HG02981 (cell line): ENCODE results near the gene STX2.
A peak's percentile ranks its signal among the peaks of the same experiment; 100 is the strongest.
"Not testable (repeated sequence)": the region's sequence is repeated elsewhere in the genome, so short reads cannot be mapped to it uniquely, and the experiment has no call there.

Source experiments
- ATAC-seq: cut with Tn5 transposase; IDR thresholded peaks from one replicate; pipeline ENCODE4 v1.9.1; 2021; ENCODE audit warnings: mild to moderate bottlenecking, moderate library complexity; ENCODE audit not compliant: unreplicated experiment

The STX2 gene

DNA sequence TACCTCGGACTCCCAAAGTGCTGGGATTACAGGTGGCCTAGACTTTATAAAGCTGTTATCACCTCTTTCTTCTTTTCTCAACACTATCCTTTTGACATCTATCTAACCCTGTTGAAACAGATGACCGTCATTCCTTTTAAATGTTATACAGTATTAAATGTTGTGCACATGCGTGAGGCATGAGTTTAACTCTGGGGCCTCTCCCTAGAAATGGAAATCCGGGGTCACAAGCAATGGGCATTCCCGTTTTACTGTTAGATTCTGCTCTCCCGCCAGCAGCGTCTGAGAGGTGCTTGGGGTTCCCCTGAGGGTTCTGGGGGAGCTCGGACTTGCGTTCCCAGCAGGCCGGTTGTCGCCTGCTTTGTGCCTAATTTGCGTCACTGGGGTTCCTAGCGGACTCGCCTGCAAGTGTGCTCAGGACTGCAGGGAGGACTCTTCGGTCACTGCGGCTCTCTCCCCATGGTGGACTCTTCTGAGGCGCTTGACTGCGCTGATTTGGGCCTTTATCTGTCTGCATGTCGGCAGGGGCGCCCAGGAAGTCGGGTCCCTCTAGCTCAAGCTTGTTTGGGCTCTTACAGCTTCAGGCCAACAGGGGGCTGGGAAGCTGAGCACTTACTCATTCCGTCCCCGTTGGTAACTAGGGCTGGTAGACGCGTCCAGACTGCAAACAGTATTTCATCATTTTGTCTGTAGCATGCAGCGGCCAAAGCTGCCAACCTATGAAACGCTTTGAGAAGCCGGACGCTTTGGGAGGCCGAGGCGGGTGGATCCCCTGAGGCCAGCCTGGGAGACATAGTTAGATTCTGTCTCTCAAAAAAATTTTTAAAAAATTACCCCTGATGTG is 31.6 kb upstream of the STX2 start:
- peak; percentile 71 for ATAC-seq

DNA sequence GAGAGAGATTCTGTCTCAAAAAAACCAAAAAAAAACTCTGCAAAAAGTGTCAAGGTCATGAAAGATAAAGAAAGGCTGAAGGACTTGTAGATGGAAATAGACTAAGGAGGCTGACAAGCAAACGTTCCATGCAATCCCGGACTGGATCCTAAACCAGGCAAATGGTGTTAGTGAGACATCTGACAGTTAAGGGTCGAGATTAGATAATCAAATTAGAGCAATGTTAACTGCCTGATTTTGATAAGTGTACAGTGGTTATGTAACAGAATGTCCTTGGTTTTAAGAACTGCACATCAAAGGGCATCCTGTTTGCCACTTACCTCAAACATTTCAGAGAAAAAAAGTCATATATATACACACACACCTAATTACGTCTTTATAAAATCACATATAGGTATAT is 29.4 kb upstream of the STX2 start:
- ATAC-seq, result no peak

DNA sequence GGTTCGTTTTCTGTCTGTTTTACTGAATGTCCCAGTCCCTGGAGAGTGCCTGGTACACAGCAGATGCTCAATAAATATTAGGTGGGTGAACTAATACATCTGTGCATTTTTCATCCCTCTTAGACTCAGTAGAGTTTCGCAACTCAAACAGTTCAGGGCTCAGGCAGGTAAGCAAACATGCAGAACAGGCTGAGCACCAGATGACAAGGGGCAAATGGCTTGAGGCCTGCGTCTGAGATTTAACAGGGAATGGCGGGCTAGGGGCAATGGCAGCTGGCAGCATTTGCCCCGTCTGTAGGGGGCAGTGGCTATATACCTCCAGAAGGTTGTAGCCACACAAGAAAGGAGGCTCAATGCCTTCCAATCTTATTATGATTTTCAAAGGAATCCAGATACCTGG is 24.2 kb upstream of the STX2 start:
- ATAC-seq, result no peak

DNA sequence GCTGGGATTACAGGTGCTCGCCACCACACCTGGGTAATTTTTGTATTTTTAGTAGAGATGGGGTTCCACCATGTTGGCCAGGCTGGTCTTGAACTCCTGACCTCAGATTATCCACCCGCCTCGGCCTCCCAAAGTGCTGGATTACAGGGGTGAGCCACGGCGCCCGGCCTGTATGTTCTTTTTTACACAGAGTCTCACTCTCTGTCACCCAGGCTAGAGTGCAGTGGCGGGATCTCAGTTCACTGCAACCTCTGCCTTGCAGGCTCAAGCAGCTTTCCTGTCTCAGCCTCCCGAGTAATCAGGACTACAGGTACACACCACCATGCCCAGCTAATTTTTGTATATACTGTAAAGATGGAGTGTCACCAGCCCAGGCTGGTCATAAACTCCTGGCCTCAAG is 23.7 kb upstream of the STX2 start:
- ATAC-seq, result not testable (repeated sequence)

DNA sequence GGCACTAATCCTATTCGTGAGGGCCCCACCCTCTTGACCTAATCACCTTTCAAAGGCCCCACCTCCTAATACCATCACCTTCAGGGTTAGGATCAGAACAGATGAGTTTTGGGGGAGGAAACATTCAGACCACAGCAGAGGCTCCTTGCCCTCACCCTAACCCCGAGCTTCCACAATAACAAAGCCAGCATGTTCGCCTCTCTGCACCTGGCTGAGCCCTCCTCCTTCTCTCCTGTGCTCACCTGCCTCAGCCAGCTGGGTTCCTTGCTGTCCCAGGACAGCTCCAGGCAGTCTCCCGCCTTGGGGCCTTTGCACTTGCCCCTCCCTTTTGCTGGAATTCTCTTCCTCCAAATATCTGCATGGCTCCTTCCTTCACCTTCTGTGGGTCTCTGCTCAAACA is 23.1 kb upstream of the STX2 start:
- no peak for ATAC-seq

DNA sequence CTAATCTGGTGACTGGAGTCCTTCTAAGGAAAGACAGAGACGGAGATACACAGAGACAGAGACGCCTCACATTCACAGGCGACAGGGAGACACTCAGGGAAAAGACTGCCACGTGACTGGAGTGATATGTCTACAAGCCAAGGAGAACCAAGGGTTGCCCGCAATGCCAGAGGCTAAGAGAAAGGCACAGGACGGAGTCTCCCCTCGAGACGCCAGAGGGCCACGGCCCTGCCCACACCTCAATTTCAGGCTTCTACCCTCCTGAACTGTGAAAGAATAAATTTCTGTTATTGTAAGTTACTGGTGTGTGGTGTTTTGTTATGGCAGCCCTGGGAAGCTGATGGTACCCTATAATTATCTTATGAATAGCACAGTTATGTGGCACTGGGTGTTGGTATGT is 21.3 kb upstream of the STX2 start:
- no peak for ATAC-seq

DNA sequence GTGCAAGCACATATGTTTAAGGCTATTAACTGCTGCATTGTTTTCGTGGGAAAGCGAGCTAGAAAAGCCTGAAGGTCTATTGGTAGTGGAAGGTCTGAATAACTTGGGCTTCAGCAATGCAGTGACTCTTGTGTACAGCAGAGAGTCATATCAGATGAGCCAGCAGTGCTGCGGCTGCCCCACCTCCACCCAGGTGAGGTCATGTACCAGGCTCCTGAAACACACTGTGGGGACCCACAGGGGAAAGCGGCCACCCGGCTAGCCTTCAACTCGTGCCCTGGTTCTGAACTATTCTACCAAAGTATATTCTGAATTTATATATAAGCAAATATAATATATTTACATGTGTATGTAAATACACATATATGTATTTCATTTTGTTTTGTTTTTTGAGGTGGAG is 20.1 kb upstream of the STX2 start:
- ATAC-seq, result no peak

DNA sequence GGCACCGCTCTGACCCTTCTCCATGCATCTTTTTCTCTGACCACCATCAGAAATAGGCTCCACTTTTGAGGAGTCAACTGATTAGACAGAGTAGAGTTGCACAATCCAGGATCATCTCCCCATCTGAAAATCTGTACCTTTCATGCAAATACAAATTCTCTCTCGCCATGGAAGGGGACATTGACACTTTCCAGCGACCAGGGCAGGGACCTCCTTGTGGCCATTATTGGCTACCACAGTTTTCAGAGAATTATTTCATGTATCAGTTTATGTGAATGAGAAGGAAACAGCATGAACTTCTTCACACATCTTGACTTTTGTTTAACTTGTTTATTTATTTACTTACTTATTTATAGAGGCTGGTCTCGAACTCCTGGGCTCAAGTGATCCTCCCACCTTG is 19.0 kb upstream of the STX2 start:
- no peak for ATAC-seq

DNA sequence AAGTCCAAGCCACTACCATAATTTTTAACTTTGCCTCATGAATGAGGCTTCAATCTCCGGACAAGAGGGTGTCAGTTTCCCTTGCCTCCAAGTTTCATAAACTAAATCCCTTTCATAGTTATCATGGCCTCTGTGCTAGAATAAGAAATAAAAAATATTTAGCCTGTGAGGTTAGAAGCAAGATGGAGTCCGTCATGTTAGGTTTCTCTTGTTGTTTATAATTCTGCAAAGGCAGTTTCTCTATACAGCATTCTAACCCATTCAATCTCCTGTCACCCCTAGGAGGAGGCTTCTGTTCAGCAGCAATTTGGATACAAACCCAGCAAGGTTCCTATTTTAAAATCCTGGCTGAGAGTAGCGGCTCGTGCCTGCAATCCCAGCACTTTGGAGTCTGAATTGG is 17.0 kb upstream of the STX2 start:
- no peak for ATAC-seq

DNA sequence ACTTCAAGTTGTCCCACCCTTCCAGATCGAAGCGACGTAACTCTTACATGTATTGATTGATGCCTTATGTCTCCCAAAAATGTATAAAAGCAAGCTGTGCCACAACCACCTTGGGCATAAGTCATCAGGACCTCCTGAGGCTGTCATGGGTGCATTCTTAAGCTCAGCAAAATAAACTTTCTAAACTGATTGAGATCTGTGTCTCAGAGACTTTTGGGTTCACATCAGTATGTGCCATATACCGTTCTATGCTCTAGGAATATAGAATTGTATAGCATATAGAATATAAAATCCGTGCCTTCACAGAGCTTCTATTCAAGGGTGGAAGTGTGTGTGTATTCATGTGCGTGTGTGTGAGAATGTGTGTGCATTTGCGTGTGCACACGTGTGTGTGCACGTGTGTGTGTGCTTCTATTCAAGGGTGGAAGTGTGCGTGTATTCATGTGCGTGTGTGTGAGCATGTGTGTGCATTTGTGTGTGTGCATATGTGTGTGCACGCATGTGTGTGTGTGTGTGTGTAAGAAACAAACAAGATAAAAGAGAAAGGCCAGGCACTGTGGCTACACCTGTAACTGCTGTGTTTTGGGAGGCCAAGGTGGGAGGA is 11.5 kb upstream of the STX2 start:
- no peak for ATAC-seq

DNA sequence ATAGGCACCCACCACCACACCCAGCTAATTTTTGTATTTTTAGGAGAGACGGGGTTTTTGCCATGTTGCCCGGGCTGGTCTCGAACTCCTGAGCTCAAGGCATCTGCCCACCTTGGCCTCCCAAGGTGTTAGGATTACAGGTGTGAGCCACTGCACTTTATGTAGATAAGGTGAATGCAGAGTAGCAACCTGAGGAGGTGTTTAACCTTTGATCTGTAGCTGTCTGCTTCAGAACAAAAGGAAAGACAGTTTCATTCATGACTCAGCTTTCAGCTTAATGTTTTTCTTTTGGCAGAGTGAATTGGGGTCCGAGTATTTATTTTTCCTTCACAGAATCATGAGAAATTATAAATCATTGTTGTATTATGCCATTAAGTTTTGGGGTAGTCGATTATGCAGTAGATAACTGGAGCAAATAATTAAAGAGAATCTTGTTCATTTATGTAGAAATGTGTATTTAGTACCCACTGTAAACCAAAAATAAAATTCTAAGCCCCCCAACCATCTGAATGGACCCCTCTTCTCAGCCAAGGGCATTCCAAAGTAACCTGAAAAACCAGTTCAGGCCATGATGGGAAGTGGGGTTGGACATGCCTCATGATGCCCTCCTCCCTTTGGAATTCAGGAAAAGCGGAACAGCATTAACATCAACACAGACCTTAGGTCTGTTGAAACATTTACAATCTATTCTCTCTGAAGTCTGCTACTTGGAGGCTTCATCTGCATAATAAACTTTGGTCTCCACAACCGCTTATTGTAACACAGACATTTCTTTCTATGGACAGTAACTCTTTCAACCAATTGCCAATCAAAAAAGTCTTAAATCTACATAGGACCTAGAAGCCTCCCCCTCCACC is 10.7 kb upstream of the STX2 start:
- ATAC-seq, result no peak

DNA sequence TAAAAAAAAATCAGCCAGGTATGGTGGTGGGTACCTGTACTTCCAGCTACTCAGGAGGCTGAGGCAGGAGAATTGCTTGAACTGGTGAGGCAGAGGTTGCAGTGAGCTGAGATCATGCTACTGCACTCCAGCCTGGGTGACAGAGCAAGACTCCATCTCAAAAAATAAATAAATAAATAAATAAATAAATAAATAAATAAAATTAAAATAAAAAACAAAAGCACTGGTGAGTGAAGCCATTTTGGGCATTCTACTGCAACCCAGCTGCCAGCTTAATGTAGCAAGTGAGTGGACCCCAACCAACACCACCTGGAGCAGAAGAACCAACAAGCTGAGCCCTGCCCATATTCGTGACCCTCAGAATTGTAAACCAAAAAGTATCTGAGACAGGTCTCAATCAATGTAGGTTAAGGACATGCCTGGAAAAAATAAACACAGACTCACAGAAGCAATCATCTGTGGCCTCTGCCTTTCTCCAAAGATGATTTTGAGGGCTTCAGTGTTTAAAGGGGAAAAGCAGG is 9.8 kb upstream of the STX2 start:
- ATAC-seq, result not testable (repeated sequence)

DNA sequence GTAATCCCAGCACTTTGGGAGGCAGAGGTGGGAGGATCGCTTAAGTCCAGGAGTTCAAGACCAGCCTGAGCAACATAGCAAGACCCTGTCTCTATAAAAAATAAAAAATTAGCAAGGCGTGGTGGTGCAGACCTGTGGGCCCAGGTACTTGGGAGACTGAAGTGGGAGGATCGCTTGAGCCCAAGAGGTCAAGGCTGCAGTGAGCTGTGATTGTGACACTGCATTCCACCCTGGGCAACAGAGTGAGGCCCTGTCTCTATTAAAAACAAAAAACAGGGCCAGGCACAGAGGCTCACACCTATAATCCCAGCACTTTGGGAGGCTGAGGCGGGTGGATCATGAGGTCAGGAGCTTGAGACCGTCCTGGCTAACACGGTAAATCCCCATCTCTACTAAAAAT is 9.1 kb upstream of the STX2 start:
- ATAC-seq, result not testable (repeated sequence)

DNA sequence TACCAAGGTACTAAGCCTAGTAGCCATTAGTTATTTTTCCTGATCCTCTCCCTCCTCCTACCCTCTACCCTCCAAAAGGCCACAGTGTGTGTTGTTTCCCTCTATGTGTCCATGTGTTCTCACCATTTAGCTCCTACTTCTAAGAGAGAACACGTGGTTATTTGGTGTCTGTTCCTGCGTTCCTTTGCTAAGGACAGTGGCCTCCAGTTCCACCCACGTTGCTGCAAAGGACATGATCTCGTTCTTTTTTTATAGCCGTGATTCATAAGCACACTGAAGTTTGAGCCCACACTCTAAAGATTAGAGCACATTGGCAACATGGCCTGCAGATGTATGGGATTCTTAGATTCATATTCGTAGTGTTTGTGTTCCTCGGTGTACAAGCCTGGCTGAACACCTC is 8.1 kb upstream of the STX2 start:
- ATAC-seq, result no peak

DNA sequence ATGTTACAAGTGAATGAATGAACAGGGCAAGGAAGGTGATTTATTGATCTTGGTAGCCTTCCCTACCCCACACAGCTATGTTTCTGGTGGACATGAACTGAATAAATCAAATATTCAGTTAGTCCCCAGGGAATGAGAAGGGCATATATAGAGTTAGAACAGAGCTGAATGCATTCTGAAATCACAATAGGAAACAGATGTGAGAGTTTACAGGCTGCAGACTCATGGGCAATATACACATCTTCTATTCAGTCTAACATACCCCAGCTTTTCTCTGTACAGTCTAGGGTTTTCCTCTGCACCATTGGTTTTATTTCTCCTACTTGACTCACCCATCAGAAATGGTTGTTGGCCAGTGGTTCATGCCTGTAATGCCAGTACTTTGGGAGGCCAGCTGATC is 7.3 kb upstream of the STX2 start:
- ATAC-seq, result no peak

DNA sequence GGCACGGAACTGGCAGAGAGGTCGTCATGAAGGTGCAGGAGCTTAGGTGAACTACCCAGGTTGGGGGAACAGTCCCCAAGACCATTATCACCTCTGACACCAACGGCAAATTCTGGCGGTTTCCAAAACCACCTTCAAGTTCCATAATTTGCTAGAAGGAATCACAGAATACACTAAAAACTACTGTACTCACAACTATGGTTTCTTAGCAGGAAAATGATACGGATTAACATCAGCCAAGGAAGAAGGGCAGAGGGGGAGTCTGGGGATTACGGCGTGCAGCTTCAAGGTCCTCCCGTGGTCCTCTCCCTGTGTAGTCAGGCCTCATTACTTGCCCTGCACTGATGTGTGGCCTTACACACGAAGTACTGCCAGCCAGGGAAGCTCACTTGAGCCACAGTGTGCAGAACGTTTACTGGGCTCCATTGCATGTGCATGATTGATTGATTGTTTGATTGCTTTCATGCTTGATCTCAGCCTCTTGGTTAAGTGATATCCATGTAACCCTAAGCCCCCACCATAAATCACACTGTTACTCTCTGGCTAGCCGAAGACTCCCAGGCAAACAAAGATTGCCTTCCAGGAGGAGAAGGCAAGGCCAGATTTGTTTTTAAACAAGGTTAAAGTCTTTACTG is 837 bp upstream of the STX2 start:
- no peak for ATAC-seq

DNA sequence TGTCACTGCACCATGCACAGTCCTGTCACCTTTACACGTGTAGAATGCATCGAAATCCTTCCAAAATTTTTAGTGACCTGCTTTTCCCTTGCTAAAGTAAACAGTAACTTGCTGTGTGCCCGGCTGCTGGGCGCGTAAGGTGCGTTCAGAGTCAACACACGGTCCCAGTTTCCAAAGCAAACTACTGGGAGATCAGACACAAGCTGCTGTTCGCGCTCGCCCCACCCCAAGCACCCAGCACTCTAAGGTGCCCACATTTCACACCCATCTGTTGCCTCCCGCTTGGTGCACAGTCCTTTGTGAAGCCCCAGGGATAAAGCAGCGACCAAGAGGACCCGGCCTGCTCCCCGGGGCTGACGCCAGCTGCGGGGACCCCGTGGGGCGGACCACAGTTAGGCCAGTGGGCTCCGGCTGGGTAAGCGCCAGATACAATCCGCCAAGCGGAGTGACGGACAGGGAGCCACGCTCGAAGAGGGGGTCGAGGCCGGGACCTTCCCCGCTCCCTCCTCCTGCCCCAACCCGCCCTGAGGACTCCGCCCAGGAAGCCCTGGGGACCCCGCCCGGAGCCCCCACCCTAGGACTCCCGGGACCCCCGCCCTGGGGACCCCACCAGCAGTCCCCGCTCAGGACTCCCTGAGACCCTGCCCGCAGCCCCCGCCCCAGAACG is 633 bp downstream of the STX2 start:
- ATAC-seq, result peak; percentile 22

DNA sequence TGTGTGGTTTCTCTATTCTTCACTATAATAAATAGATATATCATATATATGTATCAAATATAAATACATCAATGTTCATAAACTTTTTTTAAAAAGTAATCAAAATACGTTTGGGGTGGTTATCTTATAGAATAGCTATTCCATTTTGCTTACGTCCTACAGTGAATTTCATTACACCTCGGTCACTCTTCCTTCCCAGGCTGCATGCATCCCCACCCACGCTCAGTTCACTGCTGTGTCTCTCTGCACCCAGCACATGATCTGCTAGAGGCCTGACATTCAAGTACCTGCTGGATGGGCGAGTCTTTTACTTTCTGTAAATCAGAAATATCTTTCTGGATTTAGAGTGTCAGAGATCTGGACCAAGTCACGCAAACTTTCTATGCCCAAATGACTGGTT is 3.6 kb downstream of the STX2 start:
- ATAC-seq, result no peak

DNA sequence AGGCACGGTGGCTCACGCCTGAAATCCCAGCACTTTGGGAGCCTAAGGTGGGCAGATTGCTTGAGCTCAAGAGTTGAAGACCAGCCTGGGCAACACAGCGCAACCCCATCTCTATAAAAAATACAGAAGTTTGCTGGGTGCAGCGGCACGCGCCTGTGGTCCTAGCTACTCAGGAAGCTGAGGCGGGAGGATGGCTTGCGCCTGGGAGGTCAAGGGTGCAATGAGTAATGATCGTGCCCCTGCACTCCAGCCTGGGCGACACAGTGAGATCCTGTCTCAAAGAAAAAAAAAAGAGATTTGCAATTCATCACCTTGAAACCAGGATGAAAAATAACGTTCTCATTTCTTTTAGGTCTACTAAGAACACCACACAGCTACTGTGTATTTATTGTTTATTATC is 4.0 kb downstream of the STX2 start:
- no peak for ATAC-seq

DNA sequence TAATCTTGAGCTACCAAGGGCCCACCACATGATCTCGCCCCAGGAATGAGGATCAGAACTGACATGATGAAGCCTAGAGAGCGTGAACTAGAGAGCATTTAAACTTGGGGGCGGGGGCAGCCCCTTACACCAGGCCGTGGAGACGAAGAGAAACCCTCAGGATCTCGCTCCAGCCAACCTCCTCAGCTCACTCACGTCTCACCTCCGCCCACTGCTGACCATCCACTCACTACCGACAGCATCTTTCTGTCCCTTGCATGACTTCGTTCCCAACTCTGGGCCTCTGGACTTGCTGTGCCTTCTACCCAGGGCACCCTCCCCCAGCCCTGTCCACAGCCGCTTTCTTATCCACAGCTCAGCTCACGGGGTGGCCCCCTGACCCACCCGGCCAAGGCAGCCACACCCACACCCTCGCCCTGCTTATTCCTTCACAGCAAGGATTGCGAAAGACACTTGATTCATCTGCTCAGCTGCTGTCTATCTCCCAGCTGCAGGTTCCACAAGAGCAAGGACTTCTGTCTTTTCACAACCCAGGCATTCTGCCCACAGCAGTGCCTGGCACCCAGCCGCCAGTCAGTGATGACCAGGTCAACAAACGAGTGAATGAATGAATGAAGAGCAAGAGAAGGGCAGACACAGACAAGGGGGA is 6.4 kb downstream of the STX2 start:
- no peak for ATAC-seq
